Measurements from ENCODE around the gene PLD6.

Gene PLD6

GRCh38 chr17:17226451-17227265 is 20.5 kb upstream of the PLD6 start:
- no peak for DNase-seq

GRCh38 chr17:17225901-17226300 is 19.8 kb upstream of the PLD6 start:
- no peak for DNase-seq

- no peak for DNase-seq
These were observed 18.0 kb upstream of the PLD6 start for GRCh38 chr17:17224137-17224536.

- DNase-seq: peak; percentile 19
These were observed 17.6 kb upstream of the PLD6 start for GRCh38 chr17:17223736-17224135.

GRCh38 chr17:17221329-17221728 is 15.2 kb upstream of the PLD6 start:
- no peak for DNase-seq

- no peak for DNase-seq
These were observed 14.4 kb upstream of the PLD6 start for GRCh38 chr17:17220529-17220928.

- DNase-seq: no peak
These were observed 11.9 kb upstream of the PLD6 start for GRCh38 chr17:17217995-17218394.

- DNase-seq: no peak
These were observed 10.6 kb upstream of the PLD6 start for GRCh38 chr17:17216776-17217175.

GRCh38 chr17:17216236-17216635 is 10.1 kb upstream of the PLD6 start:
- DNase-seq: no peak

- no peak for DNase-seq
These were observed 9.4 kb upstream of the PLD6 start for GRCh38 chr17:17215575-17215974.

GRCh38 chr17:17214646-17215436 is 8.7 kb upstream of the PLD6 start:
- DNase-seq: no peak

- DNase-seq: no peak
These were observed 7.6 kb upstream of the PLD6 start for GRCh38 chr17:17213775-17214174.

GRCh38 chr17:17207998-17208397 is 1.9 kb upstream of the PLD6 start:
- no peak for DNase-seq

GRCh38 chr17:17206913-17207335 is 791 bp upstream of the PLD6 start:
- DNase-seq: peak; percentile 19

- peak; percentile 66 for DNase-seq
These were observed 587 bp downstream of the PLD6 start for GRCh38 chr17:17205368-17206123.

GRCh38 chr17:17204635-17205231 is 1.4 kb downstream of the PLD6 start:
- no peak for DNase-seq

GRCh38 chr17:17204041-17204591 is 2.0 kb downstream of the PLD6 start:
- no peak for DNase-seq

- no peak for DNase-seq
These were observed 2.9 kb downstream of the PLD6 start for GRCh38 chr17:17203173-17203730.

- DNase-seq: no peak
These were observed 4.2 kb downstream of the PLD6 start for GRCh38 chr17:17201907-17202306.

- no peak for DNase-seq
These were observed 4.9 kb downstream of the PLD6 start for GRCh38 chr17:17201271-17201670.

GRCh38 chr17:17200831-17201230 is 5.3 kb downstream of the PLD6 start:
- no peak for DNase-seq

GRCh38 chr17:17200311-17200710 is 5.8 kb downstream of the PLD6 start:
- no peak for DNase-seq
